Trophoblast cell (in vitro differentiated cells and primary cell): Measurements from ENCODE around the gene SAMD7.

Experiments used
- DNase-seq, 2 donors: peaks; one replicate each; pipeline ENCODE4 v3.0.0-alpha.2; 2016
- H2AFZ ChIP-seq: 2 replicates; pipeline ENCODE4 v1.6.1; 2013; ENCODE audit warnings: low read length, moderate library complexity, mild to moderate bottlenecking; ENCODE audit not compliant: insufficient read depth, poor library complexity
- H2AK5ac ChIP-seq: 2 replicates; pipeline ENCODE4 v1.6.1; 2013; ENCODE audit warnings: mild to moderate bottlenecking, low read length
- H2BK120ac ChIP-seq: 2 replicates; pipeline ENCODE4 v1.6.1; 2013; ENCODE audit warnings: low read length, mild to moderate bottlenecking, moderate library complexity; ENCODE audit not compliant: insufficient read depth, poor library complexity
- H2BK12ac ChIP-seq: 2 replicates; pipeline ENCODE4 v1.6.1; 2013; ENCODE audit warnings: mild to moderate bottlenecking, low read length, moderate library complexity
- H2BK5ac ChIP-seq: 2 replicates; pipeline ENCODE4 v1.6.1; 2013; ENCODE audit warnings: low read length, low read depth, moderate library complexity, mild to moderate bottlenecking; ENCODE audit not compliant: poor library complexity
- H3K14ac ChIP-seq: 2 replicates; pipeline ENCODE4 v1.6.1; 2013; ENCODE audit warnings: mild to moderate bottlenecking, low read length
- H3K18ac ChIP-seq: 2 replicates; pipeline ENCODE4 v1.6.1; 2013; ENCODE audit warnings: mild to moderate bottlenecking, low read length
- H3K23ac ChIP-seq: 2 replicates; pipeline ENCODE4 v1.6.1; 2013; ENCODE audit warnings: low read length
- H3K27ac ChIP-seq: 2 replicates; pipeline ENCODE4 v1.5.1; 2013; ENCODE audit warnings: low read depth, mild to moderate bottlenecking, inconsistent platforms, low read length, moderate library complexity
- H3K27me3 ChIP-seq: 2 replicates; pipeline ENCODE4 v1.6.1; 2013; ENCODE audit warnings: inconsistent platforms, mild to moderate bottlenecking, low read length, moderate library complexity; ENCODE audit not compliant: insufficient read depth
- H3K36me3 ChIP-seq, 2 experiments: 1 replicate in 1 of 2; 2 replicates in 1 of 2; pipeline ENCODE4 v1.6.1; 2013; ENCODE audit warnings: low read length in 2 of 2, mild to moderate bottlenecking in 2 of 2, moderate library complexity in 1 of 2; ENCODE audit not compliant: insufficient read depth in 2 of 2, control insufficient read depth in 1 of 2
- H3K4ac ChIP-seq: 2 replicates; pipeline ENCODE4 v1.6.1; 2013; ENCODE audit warnings: low read depth, mild to moderate bottlenecking, low read length, moderate library complexity
- H3K4me1 ChIP-seq, 2 experiments: 1 replicate in 1 of 2; 2 replicates in 1 of 2; pipeline ENCODE4 v1.6.1; 2013; ENCODE audit warnings: low read length in 2 of 2, mild to moderate bottlenecking in 2 of 2, moderate library complexity in 1 of 2; ENCODE audit not compliant: insufficient read depth in 2 of 2, control insufficient read depth in 1 of 2
- H3K4me2 ChIP-seq: 2 replicates; pipeline ENCODE4 v1.6.1; 2013; ENCODE audit warnings: inconsistent platforms, mild to moderate bottlenecking, low read length, moderate library complexity
- H3K4me3 ChIP-seq: 2 replicates; pipeline ENCODE4 v1.5.1; 2013; ENCODE audit warnings: mild to moderate bottlenecking, low read depth, low read length, inconsistent platforms
- H3K79me1 ChIP-seq: one replicate; pipeline ENCODE4 v1.6.1; 2013; ENCODE audit warnings: low read length
- H3K79me2 ChIP-seq: 2 replicates; pipeline ENCODE4 v1.6.1; 2013; ENCODE audit warnings: low read length, mild to moderate bottlenecking; ENCODE audit not compliant: control insufficient read depth, insufficient read depth, poor library complexity
- H3K9ac ChIP-seq: 2 replicates; pipeline ENCODE4 v1.6.1; 2013; ENCODE audit warnings: mild to moderate bottlenecking, low read length
- H3K9me3 ChIP-seq: 2 replicates; pipeline ENCODE4 v1.6.1; 2013; ENCODE audit warnings: low read depth, mild to moderate bottlenecking, control low read depth, inconsistent platforms, low read length; ENCODE audit not compliant: insufficient read depth
- H4K12ac ChIP-seq: 2 replicates; pipeline ENCODE4 v1.6.1; 2013; ENCODE audit warnings: low read depth, mild to moderate bottlenecking, low read length, moderate library complexity
- H4K8ac ChIP-seq: 2 replicates; pipeline ENCODE4 v1.6.1; 2013; ENCODE audit warnings: low read depth, mild to moderate bottlenecking, low read length, moderate library complexity
- H4K91ac ChIP-seq: one replicate; pipeline ENCODE4 v1.6.1; 2013; ENCODE audit warnings: low read depth, mild to moderate bottlenecking, low read length, moderate library complexity
- WGBS: extraction: QIAGEN DNeasy Blood & Tissue Kit; methylation state at CpG from one replicate; pipeline ENCODE4 v1.1.7; 2013; ENCODE audit warnings: missing lambda C conversion rate; ENCODE audit not compliant: insufficient read length, insufficient coverage; ENCODE audit errors: extremely low coverage; 5-methylcytosine and 5-hydroxymethylcytosine counted together

The SAMD7 gene

GRCh38 chr3:169886671-169887070 lies 24.7 kb upstream of the SAMD7 start:
- no peaks in the 10 kb centered on the region for H3K79me2 ChIP-seq
- no CpG with 5 or more reads among the region's 5 CpGs for WGBS

DNA sequence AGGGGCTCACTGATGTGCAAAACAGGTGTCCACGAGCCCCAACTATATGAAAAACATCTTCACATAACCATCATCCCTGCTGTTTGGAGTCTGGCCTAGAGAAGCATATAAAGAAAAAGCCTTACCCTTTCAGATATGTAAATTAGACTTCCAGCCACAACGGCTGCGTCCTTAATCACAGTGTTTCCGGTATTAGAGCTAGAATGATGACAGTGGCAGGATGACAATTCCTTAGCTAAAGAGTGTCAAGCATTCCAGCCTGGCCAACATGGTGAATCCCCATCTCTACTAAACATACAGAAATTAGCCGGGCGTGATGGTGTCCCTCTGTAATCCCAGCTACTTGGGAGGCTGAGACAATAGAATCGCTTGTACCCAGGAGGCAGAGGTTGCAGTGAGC lies 19.5 kb upstream of the SAMD7 start:
- Histone ChIP-seq H4K12ac (no peak overlapping the region), H3K4me3 (no peak overlapping the region), H2BK12ac (no peak overlapping the region), H3K23ac (no peak overlapping the region), H3K9ac (no peak overlapping the region), H2AFZ (no peak overlapping the region), H3K18ac (no peak overlapping the region), H3K36me3 (no peaks in the 10 kb centered on the region), H2BK120ac (no peak overlapping the region), H3K14ac (no peak overlapping the region), H3K9me3 (no peaks in the 10 kb centered on the region), H3K27ac (no peak overlapping the region), H3K4ac (no peak overlapping the region), H3K27me3 (no peaks in the 10 kb centered on the region), H4K91ac (no peak overlapping the region), H3K4me2 (no peak overlapping the region), H3K79me1 (no peaks in the 10 kb centered on the region), H2AK5ac (no peak overlapping the region), H3K4me1 (no peaks in the 10 kb centered on the region), H2BK5ac (no peak overlapping the region), H3K79me2 (no peaks in the 10 kb centered on the region), H4K8ac (no peak overlapping the region)
- DNase-seq = peak; percentile 11 to 57
- WGBS = no CpG with 5 or more reads among the region's 7 CpGs

More at GRCh38 chr3:169886671-169887070, 24.7 kb upstream of the SAMD7 start:
- Histone ChIP-seq H3K4ac (no peak overlapping the region), H2BK120ac (no peak overlapping the region), H3K4me2 (no peak overlapping the region), H3K9me3 (no peaks in the 10 kb centered on the region), H3K23ac (no peak overlapping the region), H4K91ac (no peak overlapping the region), H2BK12ac (no peak overlapping the region), H2AK5ac (no peak overlapping the region), H3K14ac (no peak overlapping the region), H3K36me3 (no peaks in the 10 kb centered on the region), H3K18ac (no peak overlapping the region), H4K12ac (no peak overlapping the region), H2AFZ (no peak overlapping the region), H3K4me1 (no peaks in the 10 kb centered on the region), H3K9ac (no peak overlapping the region), H3K27me3 (no peaks in the 10 kb centered on the region), H3K27ac (no peak overlapping the region), H4K8ac (no peak overlapping the region), H3K79me1 (no peaks in the 10 kb centered on the region), H2BK5ac (no peak overlapping the region), H3K4me3 (no peak overlapping the region)
- no peak for DNase-seq

DNA sequence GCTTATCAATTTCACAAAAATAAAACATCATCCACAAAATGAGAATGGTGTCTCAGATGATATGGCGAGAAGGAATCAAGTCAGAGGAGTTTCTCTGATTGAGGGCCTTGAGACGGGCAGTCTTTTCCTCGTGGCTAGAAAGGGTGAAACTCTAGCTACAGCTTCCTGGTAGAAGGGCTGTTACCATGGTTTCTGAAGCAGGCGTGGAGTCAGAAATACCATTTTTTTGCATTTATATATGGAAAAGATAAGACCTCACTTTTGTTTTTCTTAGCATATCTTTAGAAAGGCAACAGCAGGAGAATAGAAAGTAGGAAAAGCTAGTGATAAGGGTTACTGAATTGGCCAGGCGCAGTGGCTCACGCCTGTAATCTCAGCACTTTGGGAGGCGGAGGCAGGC lies 17.3 kb upstream of the SAMD7 start:
- Histone ChIP-seq H2AFZ (no peak overlapping the region), H3K79me1 (no peaks in the 10 kb centered on the region), H3K4me1 (no peaks in the 10 kb centered on the region), H3K27me3 (no peaks in the 10 kb centered on the region), H3K4me3 (no peak overlapping the region), H3K79me2 (no peaks in the 10 kb centered on the region), H3K14ac (no peak overlapping the region), H2BK5ac (no peak overlapping the region), H2AK5ac (no peak overlapping the region), H3K36me3 (no peaks in the 10 kb centered on the region), H3K4ac (no peak overlapping the region), H4K91ac (no peak overlapping the region), H3K23ac (no peak overlapping the region), H2BK12ac (no peak overlapping the region), H2BK120ac (no peak overlapping the region), H3K9me3 (no peaks in the 10 kb centered on the region), H3K27ac (no peak overlapping the region), H4K12ac (no peak overlapping the region), H3K18ac (no peak overlapping the region), H4K8ac (no peak overlapping the region), H3K9ac (no peak overlapping the region), H3K4me2 (no peak overlapping the region)
- WGBS = no CpG with 5 or more reads among the region's 7 CpGs
- DNase-seq = peak in 1 of 2 donors; percentile 33

- H4K91ac ChIP-seq = no peak overlapping the region
- no peak overlapping the region for H2BK12ac ChIP-seq
- H3K23ac ChIP-seq = no peak overlapping the region
- no peak overlapping the region for H3K27ac ChIP-seq
- H3K36me3 ChIP-seq = no peaks in the 10 kb centered on the region
- no peak overlapping the region for H3K4me3 ChIP-seq
- no peaks in the 10 kb centered on the region for H3K9me3 ChIP-seq
- H2AFZ ChIP-seq = no peak overlapping the region
- WGBS = no CpG with 5 or more reads among the region's 6 CpGs
- H3K4me2 ChIP-seq = no peak overlapping the region
- no peaks in the 10 kb centered on the region for H3K79me2 ChIP-seq
- H2BK120ac ChIP-seq = no peak overlapping the region
- no peak overlapping the region for H4K12ac ChIP-seq
- H3K4me1 ChIP-seq = no peaks in the 10 kb centered on the region
- H2AK5ac ChIP-seq = no peak overlapping the region
- no peaks in the 10 kb centered on the region for H3K79me1 ChIP-seq
- no peak overlapping the region for H3K18ac ChIP-seq
- no peak overlapping the region for H2BK5ac ChIP-seq
- H4K8ac ChIP-seq = no peak overlapping the region
- no peak overlapping the region for H3K9ac ChIP-seq
- no peak overlapping the region for H3K4ac ChIP-seq
- H3K27me3 ChIP-seq = no peaks in the 10 kb centered on the region
- DNase-seq = peak; percentile 14 to 62
- H3K14ac ChIP-seq = no peak overlapping the region
Measured at GRCh38 chr3:169895072-169895471, 16.3 kb upstream of the SAMD7 start.
